Osteoblast (primary cell): ENCODE data around the gene MICU1. TPM values are rescaled to one million over a fixed set of nuclear protein-coding genes. Genes with fewer than 3 reads are reported as not detected.

ENCODE experiments used
- DNase-seq: peaks from one replicate; pipeline ENCODE4 v3.0.0; 2011; ENCODE audit warnings: low spot score, mixed read lengths; ENCODE audit not compliant: insufficient read length; ENCODE audit errors: missing footprints
- H2AFZ ChIP-seq: 2 replicates; pipeline ENCODE4 v1.6.0; 2011; ENCODE audit warnings: mild to moderate bottlenecking, low read length
- H3K27ac ChIP-seq: 2 replicates; pipeline ENCODE4 v1.5.1; 2011; ENCODE audit warnings: mild to moderate bottlenecking, low read depth, low read length, moderate library complexity
- H3K27me3 ChIP-seq: 2 replicates; pipeline ENCODE4 v1.6.0; 2012; ENCODE audit warnings: mild to moderate bottlenecking, control low read depth, inconsistent platforms, low read length, moderate library complexity; ENCODE audit not compliant: insufficient read depth
- H3K36me3 ChIP-seq: 2 replicates; pipeline ENCODE4 v1.5.1; 2011; ENCODE audit warnings: mild to moderate bottlenecking, low read length, control low read depth, moderate library complexity; ENCODE audit not compliant: insufficient read depth
- H3K4me1 ChIP-seq: 2 replicates; pipeline ENCODE4 v1.5.1; 2011; ENCODE audit warnings: mild to moderate bottlenecking, low read length, control low read depth, moderate library complexity; ENCODE audit not compliant: insufficient read depth
- H3K4me2 ChIP-seq: 2 replicates; pipeline ENCODE4 v1.6.0; 2011; ENCODE audit warnings: mild to moderate bottlenecking, low read length; ENCODE audit not compliant: insufficient read depth
- H3K4me3 ChIP-seq: fragments of 200-600 bp; sonication (generic); 3 replicates; pipeline ENCODE4 v1.5.1; 2012; ENCODE audit warnings: mild to moderate bottlenecking, low read length, inconsistent platforms; ENCODE audit not compliant: insufficient read depth
- H3K79me2 ChIP-seq: 2 replicates; pipeline ENCODE4 v1.6.0; 2012; ENCODE audit warnings: mild to moderate bottlenecking, low read length, control low read depth, inconsistent platforms; ENCODE audit not compliant: insufficient read depth
- H3K9me3 ChIP-seq: 2 replicates; pipeline ENCODE4 v1.5.1; 2011; ENCODE audit warnings: low read depth, low read length, control low read depth
- H4K20me1 ChIP-seq: 2 replicates; pipeline ENCODE4 v1.6.0; 2012; ENCODE audit warnings: mild to moderate bottlenecking, low read length, control low read depth; ENCODE audit not compliant: insufficient read depth
- small RNA-seq: library from RNA; depleted of rRNA; stranded (forward); fragments of <200 nt; gene quantifications from one replicate; pipeline ENCODE3, GENCODE V24; 2012
- total RNA-seq: library from RNA; depleted of rRNA; stranded (reverse); fragments of >200 nt; gene quantifications from 2 replicates; pipeline ENCODE4 v1.2.3, GENCODE V29; 2012
- TF ChIP-seq, protein P1 (sequence below): IDR thresholded peaks from 2 replicates; pipeline ENCODE4 v1.5.1; 2011; ENCODE audit warnings: mild to moderate bottlenecking, low read depth, low read length, moderate library complexity; ENCODE audit errors: extremely low read depth

The MICU1 gene
- total RNA-seq, 1 donor = 79.6 TPM

DNA sequence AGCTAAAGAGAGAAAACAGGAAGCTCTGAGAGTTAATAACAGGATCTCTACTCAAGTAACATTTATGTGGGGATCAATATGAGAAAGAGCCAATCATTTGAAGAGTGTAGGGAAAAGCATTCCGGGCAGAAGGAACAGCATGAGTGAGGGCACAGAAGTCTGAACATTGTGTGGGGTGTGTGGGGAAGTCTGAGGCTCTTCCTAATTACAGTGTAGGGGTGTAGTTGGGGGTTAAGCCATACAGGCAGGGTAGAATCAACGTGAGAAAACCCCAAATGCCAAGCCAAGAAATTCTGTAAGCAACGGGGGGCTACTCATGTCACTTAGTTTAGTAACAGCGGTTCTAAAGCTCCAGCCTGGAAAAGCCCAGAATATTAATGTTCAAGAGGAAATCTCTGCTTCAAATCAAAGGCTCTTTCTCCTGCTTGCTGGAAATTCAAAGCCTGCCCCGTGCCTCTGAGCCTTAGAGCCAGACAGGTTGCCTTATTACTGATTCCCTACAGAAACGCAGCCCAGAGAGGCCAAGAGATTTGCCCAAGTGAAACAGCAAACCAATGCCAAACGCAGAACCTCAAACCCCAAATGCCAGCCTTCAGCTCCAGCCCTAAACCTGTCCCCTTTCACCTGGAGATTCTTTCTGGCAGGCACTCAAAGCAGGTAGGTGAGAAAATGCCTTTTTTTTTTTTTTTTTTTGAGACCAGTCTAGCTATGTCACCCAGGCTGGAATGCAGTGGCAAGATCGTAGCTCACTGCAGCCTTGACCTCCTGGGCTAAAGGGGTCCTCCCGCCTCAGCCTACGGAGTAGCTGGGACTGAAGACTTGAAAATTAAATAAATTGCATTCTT is 307.2 kb downstream of the MICU1 start:
- peak overlapping the region; percentile 74 for H3K4me2 ChIP-seq
- no peaks in the 10 kb centered on the region for H3K9me3 ChIP-seq
- no peak overlapping the region for H2AFZ ChIP-seq
- no peaks in the 10 kb centered on the region for H3K79me2 ChIP-seq
- peak overlapping the region; percentile 67 for H3K4me3 ChIP-seq
- peaks cover 41% of the 10 kb centered on the region for H3K4me1 ChIP-seq
- TF ChIP-seq, protein P1, sequence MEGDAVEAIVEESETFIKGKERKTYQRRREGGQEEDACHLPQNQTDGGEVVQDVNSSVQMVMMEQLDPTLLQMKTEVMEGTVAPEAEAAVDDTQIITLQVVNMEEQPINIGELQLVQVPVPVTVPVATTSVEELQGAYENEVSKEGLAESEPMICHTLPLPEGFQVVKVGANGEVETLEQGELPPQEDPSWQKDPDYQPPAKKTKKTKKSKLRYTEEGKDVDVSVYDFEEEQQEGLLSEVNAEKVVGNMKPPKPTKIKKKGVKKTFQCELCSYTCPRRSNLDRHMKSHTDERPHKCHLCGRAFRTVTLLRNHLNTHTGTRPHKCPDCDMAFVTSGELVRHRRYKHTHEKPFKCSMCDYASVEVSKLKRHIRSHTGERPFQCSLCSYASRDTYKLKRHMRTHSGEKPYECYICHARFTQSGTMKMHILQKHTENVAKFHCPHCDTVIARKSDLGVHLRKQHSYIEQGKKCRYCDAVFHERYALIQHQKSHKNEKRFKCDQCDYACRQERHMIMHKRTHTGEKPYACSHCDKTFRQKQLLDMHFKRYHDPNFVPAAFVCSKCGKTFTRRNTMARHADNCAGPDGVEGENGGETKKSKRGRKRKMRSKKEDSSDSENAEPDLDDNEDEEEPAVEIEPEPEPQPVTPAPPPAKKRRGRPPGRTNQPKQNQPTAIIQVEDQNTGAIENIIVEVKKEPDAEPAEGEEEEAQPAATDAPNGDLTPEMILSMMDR = no peak
- peak overlapping the region; percentile 90 for H3K27ac ChIP-seq
- no peaks in the 10 kb centered on the region for H4K20me1 ChIP-seq
- H3K27me3 ChIP-seq = no peaks in the 10 kb centered on the region
- peak; percentile 6 for DNase-seq
- H3K36me3 ChIP-seq = no peaks in the 10 kb centered on the region

Small RNA genes within 50 kb of the gene (small RNA-seq; reads per million reads assigned to genes)
- gene AL513185.2 (not detected), gene HMGN2P34 (not detected), gene RF00019 (not detected), gene RN7SL840P (not detected), gene RNU6-805P (not detected)

Other genes with a start within 250 kb of the MICU1 start
- 35.7 and 42.7 TPM in 2 replicates for gene MCU, start 66.1 kb upstream of the MICU1 start, total RNA-seq